Measurements from ENCODE around the gene PROK1.

The PROK1 gene

GRCh38 chr1:110457206-110457605, 6.3 kb downstream of the PROK1 start:
- Histone ChIP-seq H3K27ac (no peak overlapping the region), H3K9me3 (ENCODE audit: severe bottlenecking) (no peaks in the 10 kb centered on the region), H3K4me3 (ENCODE audit: low read depth, low read length) (no peak overlapping the region), H3K36me3 (no peaks in the 10 kb centered on the region), H3K27me3 (ENCODE audit: insufficient read depth, low read depth, severe bottlenecking) (no peaks in the 10 kb centered on the region)
- TF ChIP-seq, protein P1, sequence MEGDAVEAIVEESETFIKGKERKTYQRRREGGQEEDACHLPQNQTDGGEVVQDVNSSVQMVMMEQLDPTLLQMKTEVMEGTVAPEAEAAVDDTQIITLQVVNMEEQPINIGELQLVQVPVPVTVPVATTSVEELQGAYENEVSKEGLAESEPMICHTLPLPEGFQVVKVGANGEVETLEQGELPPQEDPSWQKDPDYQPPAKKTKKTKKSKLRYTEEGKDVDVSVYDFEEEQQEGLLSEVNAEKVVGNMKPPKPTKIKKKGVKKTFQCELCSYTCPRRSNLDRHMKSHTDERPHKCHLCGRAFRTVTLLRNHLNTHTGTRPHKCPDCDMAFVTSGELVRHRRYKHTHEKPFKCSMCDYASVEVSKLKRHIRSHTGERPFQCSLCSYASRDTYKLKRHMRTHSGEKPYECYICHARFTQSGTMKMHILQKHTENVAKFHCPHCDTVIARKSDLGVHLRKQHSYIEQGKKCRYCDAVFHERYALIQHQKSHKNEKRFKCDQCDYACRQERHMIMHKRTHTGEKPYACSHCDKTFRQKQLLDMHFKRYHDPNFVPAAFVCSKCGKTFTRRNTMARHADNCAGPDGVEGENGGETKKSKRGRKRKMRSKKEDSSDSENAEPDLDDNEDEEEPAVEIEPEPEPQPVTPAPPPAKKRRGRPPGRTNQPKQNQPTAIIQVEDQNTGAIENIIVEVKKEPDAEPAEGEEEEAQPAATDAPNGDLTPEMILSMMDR (IDR thresholded peaks at IDR 0.05; ENCODE audit: low read depth, low read length): no peak
- DNase-seq: no peak

DNA sequence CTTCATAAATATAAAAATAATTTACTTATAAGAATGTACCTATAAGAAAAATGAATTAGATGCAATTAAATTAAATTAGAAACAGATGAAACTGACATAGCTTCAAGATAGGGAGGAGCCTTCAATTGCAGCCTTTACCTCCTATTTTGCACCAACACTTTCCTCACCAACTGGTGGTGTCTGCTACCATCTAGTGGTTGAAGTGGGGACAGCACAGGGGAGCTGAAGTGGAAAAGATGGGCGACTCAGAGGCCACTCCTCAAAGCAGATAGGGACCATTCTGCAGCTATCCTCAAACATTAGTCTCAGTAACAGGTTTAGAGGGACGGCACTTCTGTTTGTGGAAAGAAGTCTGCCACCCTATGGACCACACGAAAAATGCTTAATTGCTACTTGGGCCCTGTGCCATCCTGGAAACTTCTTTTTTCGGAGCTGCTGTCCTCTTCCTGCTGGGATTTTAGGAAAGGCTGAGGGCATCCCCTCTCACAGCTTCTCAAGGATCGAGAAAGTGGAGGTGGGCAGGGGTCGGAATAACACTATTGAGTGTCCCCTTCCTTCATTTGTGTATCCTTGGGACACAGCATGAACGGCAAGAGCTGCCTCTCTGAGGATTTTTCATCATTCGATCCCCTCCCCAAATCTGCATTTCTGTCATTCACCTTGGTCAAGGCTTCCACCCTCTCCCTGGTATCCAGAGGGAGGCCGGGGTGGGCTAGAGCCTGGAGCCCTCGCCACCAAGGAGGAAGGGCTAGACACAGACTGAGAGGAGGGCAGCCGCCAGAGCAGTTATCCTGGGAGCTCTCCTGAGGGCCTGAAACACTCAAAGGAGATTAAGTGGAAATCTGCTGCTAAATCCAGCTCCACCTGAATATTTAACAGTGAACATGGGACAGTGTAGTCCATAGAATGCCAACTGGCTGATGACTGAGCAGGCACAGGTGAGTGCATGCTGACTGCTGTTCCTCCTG, 9.6 kb downstream of the PROK1 start:
- TF ChIP-seq, protein P1 (IDR thresholded peaks at IDR 0.05; ENCODE audit: low read depth, low read length): peak; percentile 89
- Histone ChIP-seq H3K4me3 (ENCODE audit: low read depth, low read length) (peak overlapping the region; percentile 15), H3K9me3 (ENCODE audit: severe bottlenecking) (no peaks in the 10 kb centered on the region), H3K27me3 (ENCODE audit: insufficient read depth, low read depth, severe bottlenecking) (no peaks in the 10 kb centered on the region), H3K36me3 (no peaks in the 10 kb centered on the region), H3K27ac (peak overlapping the region; percentile 58)
- DNase-seq: peak; percentile 85

DNA sequence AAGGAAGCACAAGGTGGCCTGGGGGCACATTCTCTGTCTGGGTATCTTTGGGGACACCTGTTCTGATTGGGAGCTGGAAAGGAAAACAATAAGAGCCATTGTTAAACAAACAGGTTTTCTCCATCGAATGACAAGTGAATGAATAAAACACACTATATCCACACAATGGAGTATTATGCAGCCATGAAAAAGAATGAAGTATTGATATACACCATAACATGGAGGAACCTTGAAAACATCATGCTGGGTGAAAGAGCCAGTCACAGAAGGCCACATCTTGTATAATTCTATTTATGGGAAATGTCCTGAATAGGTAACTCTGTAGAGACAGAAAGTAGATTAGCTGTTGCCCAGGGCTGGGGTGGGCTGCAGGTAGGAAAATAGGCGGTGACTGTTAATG, 11.1 kb downstream of the PROK1 start:
- Histone ChIP-seq H3K36me3 (no peaks in the 10 kb centered on the region), H3K4me3 (ENCODE audit: low read depth, low read length) (no peak overlapping the region), H3K9me3 (ENCODE audit: severe bottlenecking) (no peaks in the 10 kb centered on the region), H3K27me3 (ENCODE audit: insufficient read depth, low read depth, severe bottlenecking) (no peaks in the 10 kb centered on the region), H3K27ac (no peak overlapping the region; the same call in 1 of the 2 replicates)
- no peak for DNase-seq
- TF ChIP-seq, protein P1 (IDR thresholded peaks at IDR 0.05; ENCODE audit: low read depth, low read length): no peak

DNA sequence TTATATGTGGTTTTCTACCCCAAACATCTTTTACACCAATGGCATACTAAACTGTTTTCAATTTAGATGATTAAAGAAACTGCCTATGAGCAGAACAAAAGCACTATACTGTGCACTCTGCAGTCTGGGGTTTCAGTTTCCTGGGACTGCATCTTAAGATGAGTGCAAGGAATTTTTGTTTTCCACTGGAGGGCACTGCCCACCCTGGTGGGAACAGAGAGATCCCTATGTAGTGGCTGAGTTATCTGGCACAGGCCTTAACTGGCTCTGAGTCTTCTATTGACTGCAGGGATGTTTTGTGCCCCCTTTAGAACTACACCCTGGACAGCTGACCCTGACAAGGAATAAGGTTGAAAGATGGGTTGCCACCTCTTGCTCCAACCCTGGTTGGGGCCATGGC, 12.0 kb downstream of the PROK1 start:
- Histone ChIP-seq H3K27me3 (ENCODE audit: insufficient read depth, low read depth, severe bottlenecking) (no peaks in the 10 kb centered on the region), H3K27ac (peak overlapping the region; percentile 49), H3K36me3 (no peaks in the 10 kb centered on the region), H3K4me3 (ENCODE audit: low read depth, low read length) (no peak overlapping the region), H3K9me3 (ENCODE audit: severe bottlenecking) (no peaks in the 10 kb centered on the region)
- DNase-seq: no peak
- TF ChIP-seq, protein P1 (IDR thresholded peaks at IDR 0.05; ENCODE audit: low read depth, low read length): no peak

DNA sequence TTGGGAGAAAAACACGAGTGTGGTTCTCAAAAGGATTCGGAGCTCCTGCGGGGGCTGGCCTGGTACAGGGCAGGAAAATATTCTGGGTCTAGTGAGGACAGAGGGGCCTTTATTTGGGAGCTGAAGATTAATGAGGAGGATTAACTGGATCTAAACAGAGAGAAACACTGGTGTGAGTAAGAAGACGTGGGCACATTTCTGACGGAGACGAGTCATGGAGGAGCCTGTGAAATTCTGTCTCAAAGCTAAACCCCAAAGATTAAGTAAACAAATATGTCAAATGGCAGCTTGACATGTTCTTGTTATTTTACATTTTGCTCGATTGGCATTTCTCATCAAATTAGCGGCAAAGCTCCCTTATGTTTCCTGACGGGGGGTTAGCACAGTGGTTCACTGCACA, 12.8 kb downstream of the PROK1 start:
- Histone ChIP-seq H3K9me3 (ENCODE audit: severe bottlenecking) (no peaks in the 10 kb centered on the region), H3K36me3 (no peaks in the 10 kb centered on the region), H3K4me3 (ENCODE audit: low read depth, low read length) (no peak overlapping the region), H3K27me3 (ENCODE audit: insufficient read depth, low read depth, severe bottlenecking) (no peaks in the 10 kb centered on the region), H3K27ac (peak overlapping the region; percentile 49)
- TF ChIP-seq, protein P1 (IDR thresholded peaks at IDR 0.05; ENCODE audit: low read depth, low read length): no peak
- no peak for DNase-seq

All from WERI-Rb-1 (cell line).